ENCODE measurements around the gene GALNT14. TPM values are rescaled to one million over a fixed set of nuclear protein-coding genes. Genes with fewer than 3 reads are reported as not detected.

The GALNT14 gene
- total and polyA plus RNA-seq, 2 of the 13 experiments (the other 11 are each of a cell fraction or from before 2014, with no cell fraction given): not detected

DNA sequence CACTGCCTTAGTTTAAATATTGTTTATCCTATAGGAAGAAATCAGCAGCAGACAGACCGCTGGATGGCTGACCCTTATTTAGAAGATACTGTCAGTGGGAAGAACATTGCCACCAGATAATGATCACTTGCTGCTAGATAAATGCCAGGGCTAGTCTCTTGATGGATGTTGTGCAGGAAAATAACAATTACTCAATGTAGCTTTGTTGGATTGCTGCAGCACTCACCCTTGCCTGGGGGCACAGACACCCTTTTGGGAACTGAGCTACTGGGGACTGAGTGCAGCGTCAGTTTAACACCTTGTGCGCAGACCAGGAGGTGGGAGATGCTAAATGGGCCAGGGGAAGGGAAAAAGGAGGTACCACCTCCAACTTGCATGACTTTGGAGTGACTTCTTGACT is 266.8 kb downstream of the GALNT14 start:
- no peaks in the 10 kb centered on the region for H4K20me1 ChIP-seq (ENCODE audit: insufficient read depth, low read length)
- H3K27me3 ChIP-seq (ENCODE audit: control insufficient read depth in 1 of 2, insufficient read depth in 2 of 2, low read length in 2 of 2): peaks cover 0 to 7% of the 10 kb centered on the region in 2 experiments; a peak in 2 of 5 replicates
- H3K9me3 ChIP-seq (ENCODE audit: low read length): no peaks in the 10 kb centered on the region
- in situ Hi-C loops (cut with HindIII; ENCODE audit: extremely low pct_ligation_motif_present, low pct_unique_long_range_greater_than_20kb) (no loop called here), intact Hi-C loops (cut with micrococcal nuclease; ENCODE audit: unreplicated experiment) (loop anchor here (5.0 kb wide), 1 partner anchor 956 kb away; no protein-coding TSS in a partner anchor)
- no peak overlapping the region for H3K4me3 ChIP-seq (replicated peaks in 1 of 3; ENCODE audit: insufficient read depth in 1 of 3, low read depth in 2 of 3, low read length in 3 of 3)
- no peak overlapping the region for H3K9ac ChIP-seq (ENCODE audit: insufficient read depth, low read depth, low read length)
- CTCF ChIA-PET (ENCODE audit: low intra/inter-chr PET ratio, low total read pairs): no interaction called here
- no peak overlapping the region for H3K4me2 ChIP-seq (ENCODE audit: low read depth, low read length)
- H3K4me1 ChIP-seq (ENCODE audit: insufficient read depth, low read length): no peaks in the 10 kb centered on the region
- H2AFZ ChIP-seq (ENCODE audit: low read length): no peak overlapping the region
- TF ChIP-seq ZNF224 (CRISPR knock-in tag; IDR thresholded peaks at IDR 0.05) (no peak), MTA1 (CRISPR knock-in tag; IDR thresholded peaks at IDR 0.05; ENCODE audit: borderline replicate concordance) (no peak), NR2F2 (IDR thresholded peaks at IDR 0.05; ENCODE audit: borderline replicate concordance, low read depth) (no peak), EED (CRISPR knock-in tag; IDR thresholded peaks at IDR 0.05) (no peak), RCOR2 (CRISPR knock-in tag; IDR thresholded peaks at IDR 0.05) (no peak), MED13 (CRISPR knock-in tag; IDR thresholded peaks at IDR 0.05) (no peak), FLYWCH1 (CRISPR knock-in tag; IDR thresholded peaks at IDR 0.05) (no peak), TARDBP (CRISPR knock-in tag; IDR thresholded peaks at IDR 0.05) (no peak), HMG20A (CRISPR knock-in tag; IDR thresholded peaks at IDR 0.05; ENCODE audit: borderline replicate concordance) (no peak), ASH2L (IDR thresholded peaks at IDR 0.05; ENCODE audit: insufficient read length, low read depth, low read length) (no peak), SIX4 (CRISPR knock-in tag; IDR thresholded peaks at IDR 0.05) (no peak), ZNF616 (CRISPR knock-in tag; IDR thresholded peaks at IDR 0.05; ENCODE audit: low read depth) (no peak)
- TF ChIP-seq, protein P1, sequence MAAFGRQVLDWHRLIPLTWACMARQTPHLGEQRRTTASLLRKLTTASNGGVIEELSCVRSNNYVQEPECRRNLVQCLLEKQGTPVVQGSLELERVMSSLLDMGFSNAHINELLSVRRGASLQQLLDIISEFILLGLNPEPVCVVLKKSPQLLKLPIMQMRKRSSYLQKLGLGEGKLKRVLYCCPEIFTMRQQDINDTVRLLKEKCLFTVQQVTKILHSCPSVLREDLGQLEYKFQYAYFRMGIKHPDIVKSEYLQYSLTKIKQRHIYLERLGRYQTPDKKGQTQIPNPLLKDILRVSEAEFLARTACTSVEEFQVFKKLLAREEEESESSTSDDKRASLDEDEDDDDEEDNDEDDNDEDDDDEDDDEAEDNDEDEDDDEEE (CRISPR knock-in tag; IDR thresholded peaks at IDR 0.05): no peak
- TF ChIP-seq, protein P2, sequence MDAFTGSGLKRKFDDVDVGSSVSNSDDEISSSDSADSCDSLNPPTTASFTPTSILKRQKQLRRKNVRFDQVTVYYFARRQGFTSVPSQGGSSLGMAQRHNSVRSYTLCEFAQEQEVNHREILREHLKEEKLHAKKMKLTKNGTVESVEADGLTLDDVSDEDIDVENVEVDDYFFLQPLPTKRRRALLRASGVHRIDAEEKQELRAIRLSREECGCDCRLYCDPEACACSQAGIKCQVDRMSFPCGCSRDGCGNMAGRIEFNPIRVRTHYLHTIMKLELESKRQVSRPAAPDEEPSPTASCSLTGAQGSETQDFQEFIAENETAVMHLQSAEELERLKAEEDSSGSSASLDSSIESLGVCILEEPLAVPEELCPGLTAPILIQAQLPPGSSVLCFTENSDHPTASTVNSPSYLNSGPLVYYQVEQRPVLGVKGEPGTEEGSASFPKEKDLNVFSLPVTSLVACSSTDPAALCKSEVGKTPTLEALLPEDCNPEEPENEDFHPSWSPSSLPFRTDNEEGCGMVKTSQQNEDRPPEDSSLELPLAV (CRISPR knock-in tag; conservative IDR thresholded peaks at IDR 0.05; ENCODE audit: low read depth): no peak
- TF ChIP-seq, protein P3, sequence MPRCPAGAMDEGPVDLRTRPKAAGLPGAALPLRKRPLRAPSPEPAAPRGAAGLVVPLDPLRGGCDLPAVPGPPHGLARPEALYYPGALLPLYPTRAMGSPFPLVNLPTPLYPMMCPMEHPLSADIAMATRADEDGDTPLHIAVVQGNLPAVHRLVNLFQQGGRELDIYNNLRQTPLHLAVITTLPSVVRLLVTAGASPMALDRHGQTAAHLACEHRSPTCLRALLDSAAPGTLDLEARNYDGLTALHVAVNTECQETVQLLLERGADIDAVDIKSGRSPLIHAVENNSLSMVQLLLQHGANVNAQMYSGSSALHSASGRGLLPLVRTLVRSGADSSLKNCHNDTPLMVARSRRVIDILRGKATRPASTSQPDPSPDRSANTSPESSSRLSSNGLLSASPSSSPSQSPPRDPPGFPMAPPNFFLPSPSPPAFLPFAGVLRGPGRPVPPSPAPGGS (CRISPR knock-in tag; IDR thresholded peaks at IDR 0.05): no peak
- TF ChIP-seq, protein P4, sequence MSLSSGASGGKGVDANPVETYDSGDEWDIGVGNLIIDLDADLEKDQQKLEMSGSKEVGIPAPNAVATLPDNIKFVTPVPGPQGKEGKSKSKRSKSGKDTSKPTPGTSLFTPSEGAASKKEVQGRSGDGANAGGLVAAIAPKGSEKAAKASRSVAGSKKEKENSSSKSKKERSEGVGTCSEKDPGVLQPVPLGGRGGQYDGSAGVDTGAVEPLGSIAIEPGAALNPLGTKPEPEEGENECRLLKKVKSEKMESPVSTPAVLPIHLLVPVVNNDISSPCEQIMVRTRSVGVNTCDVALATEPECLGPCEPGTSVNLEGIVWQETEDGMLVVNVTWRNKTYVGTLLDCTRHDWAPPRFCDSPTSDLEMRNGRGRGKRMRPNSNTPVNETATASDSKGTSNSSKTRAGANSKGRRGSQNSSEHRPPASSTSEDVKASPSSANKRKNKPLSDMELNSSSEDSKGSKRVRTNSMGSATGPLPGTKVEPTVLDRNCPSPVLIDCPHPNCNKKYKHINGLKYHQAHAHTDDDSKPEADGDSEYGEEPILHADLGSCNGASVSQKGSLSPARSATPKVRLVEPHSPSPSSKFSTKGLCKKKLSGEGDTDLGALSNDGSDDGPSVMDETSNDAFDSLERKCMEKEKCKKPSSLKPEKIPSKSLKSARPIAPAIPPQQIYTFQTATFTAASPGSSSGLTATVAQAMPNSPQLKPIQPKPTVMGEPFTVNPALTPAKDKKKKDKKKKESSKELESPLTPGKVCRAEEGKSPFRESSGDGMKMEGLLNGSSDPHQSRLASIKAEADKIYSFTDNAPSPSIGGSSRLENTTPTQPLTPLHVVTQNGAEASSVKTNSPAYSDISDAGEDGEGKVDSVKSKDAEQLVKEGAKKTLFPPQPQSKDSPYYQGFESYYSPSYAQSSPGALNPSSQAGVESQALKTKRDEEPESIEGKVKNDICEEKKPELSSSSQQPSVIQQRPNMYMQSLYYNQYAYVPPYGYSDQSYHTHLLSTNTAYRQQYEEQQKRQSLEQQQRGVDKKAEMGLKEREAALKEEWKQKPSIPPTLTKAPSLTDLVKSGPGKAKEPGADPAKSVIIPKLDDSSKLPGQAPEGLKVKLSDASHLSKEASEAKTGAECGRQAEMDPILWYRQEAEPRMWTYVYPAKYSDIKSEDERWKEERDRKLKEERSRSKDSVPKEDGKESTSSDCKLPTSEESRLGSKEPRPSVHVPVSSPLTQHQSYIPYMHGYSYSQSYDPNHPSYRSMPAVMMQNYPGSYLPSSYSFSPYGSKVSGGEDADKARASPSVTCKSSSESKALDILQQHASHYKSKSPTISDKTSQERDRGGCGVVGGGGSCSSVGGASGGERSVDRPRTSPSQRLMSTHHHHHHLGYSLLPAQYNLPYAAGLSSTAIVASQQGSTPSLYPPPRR (CRISPR knock-in tag; IDR thresholded peaks at IDR 0.05; ENCODE audit: borderline replicate concordance): no peak
- POLR2A ChIA-PET: no interaction called here
- FAIRE-seq (no peak), ATAC-seq (no peak), DNase-seq (ENCODE audit: low spot score) (no peak)
- no TSS peak for BruUV-seq (replicated peaks)
- no peak overlapping the region for H3K27ac ChIP-seq (ENCODE audit: extremely low read length, insufficient read depth, low read length)
- H3K79me2 ChIP-seq (ENCODE audit: insufficient read depth, low read length): no peaks in the 10 kb centered on the region
- WGBS (ENCODE audit: low lambda C conversion rate): 2% methylated on average over 3 of the region's 3 CpGs
- no peaks in the 10 kb centered on the region for H3K36me3 ChIP-seq (replicated peaks in 1 of 2; ENCODE audit: control insufficient read depth in 1 of 2, insufficient read depth in 2 of 2, low read length in 2 of 2)
